Esophagus squamous epithelium (tissue), 5 donors: ENCODE results near the gene TRDMT1. TPM values are rescaled to one million over a fixed set of nuclear protein-coding genes. Genes with fewer than 3 reads are reported as not detected.

Experiments used
- DNase-seq: peaks from one replicate; lab custom pipeline; 2025; lab: John Stamatoyannopoulos, UW
- H3K27ac ChIP-seq, 4 donors: fragments of 200-600 bp; sonication (generic); one replicate each; pipeline ENCODE4 v1.5.1; 2016 to 2019; ENCODE audit warnings: mild to moderate bottlenecking in 1 of 4
- H3K27me3 ChIP-seq, 4 donors: fragments of 200-600 bp; sonication (generic); 1 replicate in 3 of 4; 2 replicates in 1 of 4; pipeline versions ENCODE4 v1.5.1 to v1.6.0; 2017 to 2021; ENCODE audit warnings: antibody characterized with exemption in 1 of 4
- H3K36me3 ChIP-seq, 3 donors: fragments of 200-600 bp; sonication (generic); one replicate each; pipeline ENCODE4 v1.5.1; 2016 to 2019
- H3K4me1 ChIP-seq, 3 donors: fragments of 200-600 bp; sonication (generic); one replicate each; pipeline ENCODE4 v1.5.1; 2017 to 2019
- H3K4me3 ChIP-seq, 4 donors: fragments of 200-600 bp; sonication (generic); 1 replicate in 3 of 4; 2 replicates in 1 of 4; pipeline ENCODE4 v1.5.1; 2016 to 2019; ENCODE audit warnings: mild to moderate bottlenecking in 2 of 4, moderate library complexity in 1 of 4
- H3K9me3 ChIP-seq, 3 donors: fragments of 200-600 bp; sonication (generic); one replicate each; pipeline ENCODE4 v1.5.1; 2016 to 2019
- CTCF ChIP-seq, 6 experiments: fragments of 450-650 bp in 4 of 6; fragments of 200-600 bp in 2 of 6; sonication (generic) in 2 of 6; IDR thresholded peaks; one replicate each; pipeline ENCODE4 v1.5.1; 2016 to 2019; ENCODE audit warnings: antibody characterized with exemption in 6 of 6, mild to moderate bottlenecking in 4 of 6, moderate library complexity in 4 of 6
- POLR2A ChIP-seq, 4 donors: fragments of 450-650 bp; IDR thresholded peaks; one replicate each; pipeline ENCODE4 v1.6.1; 2017; ENCODE audit warnings: antibody characterized with exemption in 4 of 4, mild to moderate bottlenecking in 4 of 4, moderate library complexity in 3 of 4
- WGBS, 2 donors: methylation state at CpG; one replicate each; pipeline ENCODE4 v1.1.5; 2018; 5-methylcytosine and 5-hydroxymethylcytosine counted together
- intact Hi-C: fragments of 100-400 bp; cut with DNase I; formaldehyde crosslinking; loops from one replicate; pipeline ENCODE4 v1.15.0; 2022
- total RNA-seq, 4 donors: library from RNA; depleted of rRNA; stranded (reverse); fragments of >200 nt; gene quantifications; one replicate each; pipeline ENCODE4 v1.1.0, GENCODE V29; 2016
- donor health status: DM: yes; HTN: yes; CAD: no.

The TRDMT1 gene
- total RNA-seq, 4 donors from 2014 or later: 1.3 to 5.9 (median 2.6) TPM

DNA sequence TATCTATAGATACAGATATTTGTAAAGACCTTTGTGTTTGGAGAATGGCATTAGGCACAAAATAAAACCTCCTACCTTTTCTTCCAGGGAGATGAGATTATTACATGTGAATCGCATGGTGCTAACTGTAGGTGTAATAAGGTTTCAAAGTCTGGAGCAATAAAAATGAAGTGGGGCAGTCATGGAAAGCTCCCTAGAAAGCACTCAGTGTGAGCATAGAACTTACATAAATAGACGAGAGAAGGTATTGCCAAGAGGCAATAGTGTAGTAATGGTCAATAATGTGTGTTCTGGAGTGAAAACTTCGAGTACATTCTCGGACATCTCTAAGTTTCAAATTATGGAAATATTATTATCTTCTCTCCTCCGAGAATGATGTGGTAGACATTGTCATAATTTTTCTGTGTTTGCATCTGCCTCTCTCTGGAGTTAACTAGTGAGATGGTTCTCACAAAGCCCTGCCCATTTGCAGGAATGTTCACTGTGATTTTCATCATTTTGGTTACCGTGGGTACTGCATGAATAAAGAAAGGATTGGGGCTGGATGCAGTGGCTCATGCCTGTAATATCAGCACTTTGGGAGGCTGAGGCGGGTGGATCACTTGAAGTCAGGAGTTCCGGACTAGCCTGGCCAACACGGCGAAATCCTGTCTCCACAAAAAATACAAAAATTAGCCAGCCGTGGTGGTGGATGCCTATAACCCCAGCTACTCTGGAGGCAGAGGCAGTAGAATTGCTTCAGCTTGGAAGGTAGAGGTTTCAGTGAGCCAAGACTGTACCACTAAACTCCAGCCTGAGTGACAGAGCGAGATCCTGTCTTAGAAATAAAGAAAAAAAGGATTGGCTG is 37.2 kb upstream of the TRDMT1 start:
- H3K4me3 ChIP-seq: no peak overlapping the region
- WGBS, 2 donors: 59 to 72% methylated on average over 12 of the region's 12 CpGs
- no peak for TF ChIP-seq POLR2A (IDR thresholded peaks at IDR 0.05)
- no peak for TF ChIP-seq CTCF (IDR thresholded peaks at IDR 0.05)
- no peaks in the 10 kb centered on the region for H3K27me3 ChIP-seq
- intact Hi-C loops: no loop called here
- no peaks in the 10 kb centered on the region for H3K9me3 ChIP-seq
- DNase-seq: no peak
- H3K27ac ChIP-seq: peak overlapping the region in 1 of 4 donors; percentile 1
- peaks cover 0 to 45% (median 5%) of the 10 kb centered on the region in 3 donors for H3K36me3 ChIP-seq
- peaks cover 0 to 35% (median 18%) of the 10 kb centered on the region in 3 donors for H3K4me1 ChIP-seq

DNA sequence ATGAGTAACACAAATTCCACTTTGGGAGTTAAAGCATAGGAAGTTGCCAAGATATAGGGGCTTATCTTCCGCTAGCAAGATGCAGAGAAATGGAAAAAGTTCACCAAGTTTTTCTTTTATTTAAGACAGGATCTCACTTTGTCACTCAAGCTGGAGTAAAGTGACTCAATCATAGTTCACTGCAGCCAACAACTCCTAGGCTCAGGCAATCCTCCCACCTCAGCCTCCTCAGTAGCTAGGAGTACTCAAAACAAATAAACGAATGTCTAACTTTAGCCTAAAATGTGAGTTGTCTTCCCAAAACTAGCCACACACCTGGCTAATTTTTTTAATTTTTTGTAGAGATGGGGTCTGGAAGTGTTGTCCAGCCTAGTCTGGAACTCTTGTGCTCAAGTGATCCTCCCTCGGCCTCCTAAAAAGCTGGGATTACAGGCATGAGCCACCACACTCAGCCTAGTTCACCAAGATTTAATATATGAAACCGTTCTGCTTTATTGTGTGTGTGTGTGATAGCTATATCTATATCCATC is 36.5 kb upstream of the TRDMT1 start:
- H3K27ac ChIP-seq: peak overlapping the region in 1 of 4 donors; percentile 1
- TF ChIP-seq POLR2A (IDR thresholded peaks at IDR 0.05) (no peak), CTCF (IDR thresholded peaks at IDR 0.05) (no peak)
- H3K9me3 ChIP-seq: no peaks in the 10 kb centered on the region
- DNase-seq: no peak
- H3K27me3 ChIP-seq: no peaks in the 10 kb centered on the region
- H3K4me1 ChIP-seq: peaks cover 0 to 42% (median 22%) of the 10 kb centered on the region in 3 donors
- WGBS, 2 donors: 66 to 77% methylated on average over 4 of the region's 4 CpGs
- no peak overlapping the region for H3K4me3 ChIP-seq
- H3K36me3 ChIP-seq: peaks cover 0 to 52% (median 7%) of the 10 kb centered on the region in 3 donors
- intact Hi-C loops: no loop called here

GRCh38 chr10:17237149-17237527 is 35.7 kb upstream of the TRDMT1 start:
- no peak overlapping the region for H3K27ac ChIP-seq
- no peak overlapping the region for H3K4me3 ChIP-seq
- H3K9me3 ChIP-seq: no peaks in the 10 kb centered on the region
- no peak for DNase-seq
- no peaks in the 10 kb centered on the region for H3K27me3 ChIP-seq
- H3K4me1 ChIP-seq: peaks cover 0 to 51% (median 28%) of the 10 kb centered on the region in 3 donors
- WGBS, 2 donors: 68 to 73% methylated on average over 5 of the region's 5 CpGs
- intact Hi-C loops: no loop called here
- TF ChIP-seq POLR2A (IDR thresholded peaks at IDR 0.05) (no peak), CTCF (IDR thresholded peaks at IDR 0.05) (no peak)
- peaks cover 0 to 60% (median 7%) of the 10 kb centered on the region in 3 donors for H3K36me3 ChIP-seq

DNA sequence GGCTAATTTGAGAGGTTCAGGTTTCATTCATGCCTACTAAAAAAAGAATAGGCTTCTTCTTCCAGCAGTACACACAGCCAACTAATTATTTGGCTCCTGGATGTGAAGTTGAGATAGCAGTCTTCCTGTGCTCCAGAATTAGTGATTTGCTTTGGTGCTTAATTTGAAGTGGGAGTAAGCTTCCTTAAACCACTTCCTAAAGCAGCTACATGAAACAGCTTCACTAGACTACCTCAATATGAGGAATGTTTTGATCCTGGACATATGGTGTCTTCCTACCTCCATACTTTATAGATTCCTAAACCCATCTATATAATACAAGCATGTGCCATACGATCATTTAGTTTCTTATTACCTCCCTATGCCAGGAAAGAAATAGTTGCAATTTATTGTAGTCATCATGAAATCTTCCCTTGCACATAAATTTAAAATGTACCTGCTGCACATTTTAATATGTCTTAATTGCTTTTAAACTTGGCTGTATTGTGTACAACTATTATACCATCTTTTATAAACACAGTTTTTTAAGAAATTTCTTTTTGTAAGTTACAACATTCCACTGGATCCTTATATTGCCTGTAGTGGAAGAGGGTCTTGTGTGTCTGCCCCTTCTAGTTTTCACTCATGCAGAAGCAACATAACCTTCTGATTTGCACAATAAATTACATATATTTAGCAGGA is 35.1 kb upstream of the TRDMT1 start:
- intact Hi-C loops: no loop called here
- no peak overlapping the region for H3K4me3 ChIP-seq
- H3K9me3 ChIP-seq: no peaks in the 10 kb centered on the region
- no peak overlapping the region for H3K27ac ChIP-seq
- WGBS, 2 donors: 74 to 82% methylated on average over 1 of the region's 1 CpG
- H3K27me3 ChIP-seq: no peaks in the 10 kb centered on the region
- peaks cover 0 to 56% (median 28%) of the 10 kb centered on the region in 3 donors for H3K4me1 ChIP-seq
- H3K36me3 ChIP-seq: peaks cover 0 to 62% (median 7%) of the 10 kb centered on the region in 3 donors
- no peak for TF ChIP-seq CTCF (IDR thresholded peaks at IDR 0.05)
- TF ChIP-seq POLR2A (IDR thresholded peaks at IDR 0.05): no peak
- DNase-seq: no peak
